CD4-positive, alpha-beta T cell treated with Interferon gamma for 1 hour (primary cell): ENCODE results near the gene OXTR.

Experiments used
- DNase-seq: peaks from one replicate; pipeline ENCODE4 v3.0.0-alpha.2; 2020

The OXTR gene

GRCh38 chr3:8709801-8710507 lies 59.5 kb downstream of the OXTR start:
- DNase-seq: no peak

GRCh38 chr3:8709287-8709686 lies 60.1 kb downstream of the OXTR start:
- DNase-seq: no peak

- no peak for DNase-seq
Observed at GRCh38 chr3:8705575-8705974, 63.8 kb downstream of the OXTR start.

GRCh38 chr3:8702560-8702959 lies 66.9 kb downstream of the OXTR start:
- DNase-seq: no peak
